IPS-11a (cell line): ENCODE data around the gene ADAMTSL2.

ENCODE experiments used
- H3K4me3 ChIP-seq: one replicate; pipeline ENCODE4 v1.5.1; 2013; ENCODE audit warnings: low read depth, low read length, control low read depth

ADAMTSL2 gene

DNA sequence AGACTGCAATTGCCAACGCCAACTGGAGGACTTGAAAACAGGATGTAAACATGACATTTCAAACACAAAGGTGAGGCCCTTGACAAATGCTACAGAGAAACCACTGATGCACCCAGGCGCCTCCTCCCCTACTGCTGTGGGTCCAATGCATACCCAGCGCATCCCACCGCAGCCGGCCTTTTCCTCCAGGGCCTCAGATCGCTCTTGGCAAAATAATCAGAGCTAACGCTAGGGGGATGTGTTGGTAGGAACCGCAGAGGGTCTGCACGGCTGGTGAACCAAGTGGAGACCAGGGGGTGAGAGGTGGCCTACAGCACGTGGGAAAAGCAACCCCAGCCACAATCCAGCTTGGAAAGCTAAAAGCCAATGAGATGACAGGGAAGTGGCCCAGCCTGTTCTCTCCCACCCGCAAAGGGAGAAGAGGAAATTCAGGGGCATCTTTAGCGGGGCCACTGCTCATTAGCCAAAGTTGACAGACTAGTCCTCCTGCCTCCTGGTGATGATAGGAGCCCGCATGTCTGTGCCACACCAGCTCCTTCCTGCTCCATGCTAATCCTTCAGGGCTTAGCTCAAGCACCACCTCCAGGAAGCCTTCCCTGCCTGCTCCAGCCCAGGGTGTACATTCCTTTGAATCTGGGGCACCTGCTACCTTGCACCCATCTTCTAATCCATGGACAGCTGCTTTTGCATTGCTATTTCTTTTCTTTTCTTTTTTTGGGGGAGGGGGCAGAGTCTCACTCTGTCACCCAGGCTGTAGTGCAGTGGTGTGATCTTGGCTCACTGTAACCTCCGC, 68.8 kb downstream of the ADAMTSL2 start:
- H3K4me3 ChIP-seq: no peak overlapping the region

- no peak overlapping the region for H3K4me3 ChIP-seq
These were observed 69.7 kb downstream of the ADAMTSL2 start for GRCh38 chr9:133604214-133604613.

DNA sequence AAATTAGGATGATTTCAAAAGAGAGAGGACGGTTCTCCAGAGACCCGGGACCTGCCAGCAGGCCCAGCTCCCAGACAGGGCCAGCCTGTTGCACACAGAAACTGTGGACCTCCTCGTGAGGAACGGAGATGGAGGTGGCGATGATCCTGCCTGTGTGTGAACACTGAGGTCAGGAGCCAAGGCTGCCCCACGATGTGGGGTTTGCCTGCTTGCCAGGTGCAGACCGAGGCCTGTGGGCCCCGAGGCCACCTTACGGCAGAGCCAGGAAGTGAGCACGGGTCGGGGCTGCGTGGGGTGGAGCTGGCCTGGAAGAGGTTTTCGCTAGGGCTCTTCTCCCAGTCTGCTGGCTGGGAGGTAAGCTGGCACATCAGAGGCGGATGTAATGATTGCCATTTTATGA, 70.4 kb downstream of the ADAMTSL2 start:
- H3K4me3 ChIP-seq: no peak overlapping the region

GRCh38 chr9:133605446-133605845, 70.9 kb downstream of the ADAMTSL2 start:
- H3K4me3 ChIP-seq: no peak overlapping the region

GRCh38 chr9:133605856-133606707, 71.6 kb downstream of the ADAMTSL2 start:
- no peak overlapping the region for H3K4me3 ChIP-seq

- H3K4me3 ChIP-seq: no peak overlapping the region
These were observed 72.2 kb downstream of the ADAMTSL2 start for GRCh38 chr9:133606708-133607025.

DNA sequence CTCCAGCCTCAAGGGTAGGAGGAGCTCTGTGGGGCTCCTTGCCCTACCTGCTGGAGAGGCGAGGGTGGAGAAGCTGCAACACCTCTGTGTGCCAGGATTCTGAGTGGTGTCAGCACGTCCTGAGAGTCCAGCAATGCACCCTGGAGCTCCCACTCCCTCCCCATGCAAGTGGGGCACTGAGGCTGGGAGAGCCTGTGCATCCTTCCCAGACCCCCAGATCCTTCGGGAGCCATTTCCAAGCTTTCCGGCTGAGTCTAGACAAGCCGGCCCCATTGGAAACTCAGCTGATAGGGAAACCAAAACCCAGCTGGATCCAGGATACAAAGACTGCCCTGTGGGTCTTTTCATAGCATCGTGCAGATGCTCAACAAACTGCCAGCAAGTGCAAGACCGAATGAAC, 72.9 kb downstream of the ADAMTSL2 start:
- no peak overlapping the region for H3K4me3 ChIP-seq

DNA sequence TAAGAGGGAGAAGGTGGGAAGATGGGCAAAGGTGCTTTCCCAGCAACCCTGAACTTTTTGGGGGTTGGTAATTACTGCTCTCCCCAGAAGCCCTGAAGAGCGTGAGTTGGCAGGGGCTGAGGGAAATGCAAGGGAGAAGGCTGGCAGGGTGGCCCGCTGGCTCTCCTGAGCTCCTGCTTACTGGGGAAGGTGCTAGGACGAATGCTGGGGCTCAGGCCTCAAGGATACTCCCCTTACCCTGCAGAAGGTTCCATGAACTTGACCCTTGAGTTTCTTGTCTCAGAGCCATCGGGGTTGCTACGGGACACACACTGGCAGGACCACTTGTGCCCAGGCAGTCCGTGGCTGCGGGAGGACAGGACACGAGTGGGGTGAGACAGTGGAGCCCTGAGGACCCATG, 73.5 kb downstream of the ADAMTSL2 start:
- no peak overlapping the region for H3K4me3 ChIP-seq

DNA sequence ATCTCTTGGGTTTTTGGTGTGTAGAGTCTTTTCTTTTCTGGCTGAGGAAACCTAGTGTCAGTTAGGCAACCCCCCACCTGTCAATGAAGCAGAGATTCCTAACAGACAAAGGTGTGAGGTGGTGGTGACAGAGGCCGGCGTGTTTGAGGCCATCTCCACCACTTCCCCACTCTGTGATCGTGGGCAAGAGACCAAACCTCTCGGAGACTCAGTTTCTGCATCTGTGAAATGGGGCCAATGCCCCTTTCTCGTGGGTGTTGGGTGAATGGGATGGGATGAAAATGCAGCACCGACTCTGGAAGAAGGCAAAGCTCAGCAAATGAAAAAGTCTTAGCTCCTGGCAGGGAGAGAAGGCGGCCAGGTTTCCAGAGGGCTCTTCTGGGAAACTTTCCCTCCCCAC, 73.9 kb downstream of the ADAMTSL2 start:
- H3K4me3 ChIP-seq: no peak overlapping the region

DNA sequence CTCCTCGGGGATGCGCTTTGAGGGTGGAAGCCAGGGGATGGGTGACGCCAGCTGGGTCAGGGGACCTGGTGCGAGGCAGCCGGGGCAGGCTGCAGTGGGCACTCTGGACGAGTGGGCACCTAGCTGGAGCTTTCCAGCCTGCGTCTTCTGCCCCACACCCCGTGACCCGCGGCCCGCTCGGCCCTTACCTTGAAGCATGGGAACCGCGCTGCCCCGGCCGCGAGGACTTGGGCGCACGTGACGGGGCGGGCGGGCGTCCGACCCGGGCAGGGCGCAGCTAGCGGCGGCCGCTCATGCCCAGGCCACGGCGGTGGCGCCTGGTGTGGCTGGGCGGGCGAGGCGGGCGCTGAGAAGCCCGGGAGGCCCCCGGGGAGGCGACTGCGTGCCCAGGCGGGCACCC, 74.4 kb downstream of the ADAMTSL2 start:
- no peak overlapping the region for H3K4me3 ChIP-seq

GRCh38 chr9:133609311-133610098, 75.0 kb downstream of the ADAMTSL2 start, which contains the start of gene FAM163B:
Gene FAM163B (minus strand): TSS chr9:133609389. CDS start chr9:133580223, 29,166 bp downstream.
- no peak within 1 kb of the TSS for H3K4me3 ChIP-seq

- no peak overlapping the region for H3K4me3 ChIP-seq
These were observed 76.3 kb downstream of the ADAMTSL2 start for GRCh38 chr9:133610845-133611244.

GRCh38 chr9:133612051-133612450, 77.5 kb downstream of the ADAMTSL2 start:
- H3K4me3 ChIP-seq: no peak overlapping the region

GRCh38 chr9:133612816-133613215, 78.3 kb downstream of the ADAMTSL2 start:
- no peak overlapping the region for H3K4me3 ChIP-seq

GRCh38 chr9:133613432-133613831, 78.9 kb downstream of the ADAMTSL2 start:
- no peak overlapping the region for H3K4me3 ChIP-seq

- no peak overlapping the region for H3K4me3 ChIP-seq
These were observed 79.6 kb downstream of the ADAMTSL2 start for GRCh38 chr9:133614056-133614455.

DNA sequence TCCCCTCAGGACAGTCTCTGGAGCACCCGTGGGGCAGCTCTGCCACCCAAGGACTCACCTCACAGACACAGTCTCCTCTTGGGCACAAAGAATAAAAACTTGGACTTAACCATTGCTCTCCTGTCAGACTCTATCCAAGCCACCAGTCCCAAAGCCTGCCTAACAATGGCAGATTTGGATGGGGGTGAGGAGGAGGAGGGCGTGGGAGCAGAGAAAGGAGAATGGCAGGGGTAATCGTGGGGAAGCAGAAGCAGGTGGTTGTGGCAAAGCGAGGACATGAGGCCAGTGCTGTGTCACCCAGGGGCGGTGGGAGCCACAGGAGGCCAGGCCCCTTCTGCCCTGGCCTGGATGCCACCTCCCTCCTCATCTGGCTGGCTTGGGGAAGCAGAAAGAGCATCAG, 80.2 kb downstream of the ADAMTSL2 start:
- no peak overlapping the region for H3K4me3 ChIP-seq

GRCh38 chr9:133615186-133615585, 80.7 kb downstream of the ADAMTSL2 start:
- H3K4me3 ChIP-seq: no peak overlapping the region

GRCh38 chr9:133615606-133616188, 81.2 kb downstream of the ADAMTSL2 start:
- H3K4me3 ChIP-seq: no peak overlapping the region

DNA sequence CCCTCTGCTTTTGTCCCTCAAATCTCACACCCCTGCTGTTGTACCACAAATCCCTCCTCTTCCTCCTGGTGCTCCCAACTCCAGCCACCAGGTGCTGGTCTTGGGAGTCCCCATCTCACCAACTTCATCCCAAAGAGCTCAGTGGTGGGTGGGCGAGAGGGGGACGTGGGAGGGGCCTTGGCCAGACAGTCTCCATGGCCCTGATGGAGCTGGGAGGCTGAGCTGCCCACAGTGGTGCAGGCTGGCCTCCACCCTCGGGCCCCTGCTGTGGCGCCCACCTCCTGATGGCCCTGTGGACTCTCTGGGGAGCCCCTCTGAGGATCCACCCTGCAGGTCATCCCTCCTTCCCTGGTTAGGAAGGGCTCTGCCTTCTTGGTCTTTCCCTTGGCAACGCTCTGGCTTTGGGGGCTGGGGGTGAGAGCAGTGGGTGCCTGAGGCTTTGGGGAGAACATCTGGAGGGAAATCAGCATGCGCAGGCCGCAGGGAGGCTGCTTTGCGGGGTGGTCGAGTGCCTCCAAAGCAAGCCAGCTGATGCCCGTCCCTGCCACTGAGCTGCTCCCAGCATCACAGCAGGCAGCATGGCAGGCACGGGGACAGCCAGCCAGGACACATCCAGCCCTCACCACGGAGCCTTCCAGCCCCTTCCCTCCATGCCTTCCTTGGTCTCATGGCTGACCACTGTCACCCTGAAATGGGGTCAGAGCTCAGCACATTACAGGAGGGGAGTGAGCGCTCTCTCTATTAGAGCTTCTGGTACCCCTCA, 82.3 kb downstream of the ADAMTSL2 start:
- H3K4me3 ChIP-seq: no peak overlapping the region
